Daoy (cell line): ENCODE results near the gene NDFIP1. TPM values are rescaled to one million over a fixed set of nuclear protein-coding genes. Genes with fewer than 3 reads are reported as not detected.

Experiments used
- DNase-seq: peaks from one replicate; pipeline ENCODE4 v3.0.0-alpha.2; 2015; ENCODE audit warnings: low read depth
- total RNA-seq: library from RNA; depleted of rRNA; stranded (reverse); fragments of >200 nt; shearing (Covaris generic); gene quantifications from 2 replicates; pipeline ENCODE4 v1.2.3, GENCODE V29; 2014

Gene NDFIP1
- total RNA-seq, 1 experiment from 2014 or later: 31.8 TPM

GRCh38 chr5:142119051-142119625 is 10.6 kb downstream of the NDFIP1 start:
- DNase-seq: no peak

- DNase-seq: no peak
These were observed 11.8 kb downstream of the NDFIP1 start for GRCh38 chr5:142120247-142120935.

- DNase-seq: no peak
These were observed 13.5 kb downstream of the NDFIP1 start for GRCh38 chr5:142122121-142122520.

- DNase-seq: no peak
These were observed 16.8 kb downstream of the NDFIP1 start for GRCh38 chr5:142125378-142125777.

GRCh38 chr5:142125963-142126362 is 17.4 kb downstream of the NDFIP1 start:
- DNase-seq: no peak

GRCh38 chr5:142128675-142129208 is 20.2 kb downstream of the NDFIP1 start:
- no peak for DNase-seq

GRCh38 chr5:142129446-142130066 is 21.0 kb downstream of the NDFIP1 start:
- DNase-seq: no peak

GRCh38 chr5:142131394-142131793 is 22.8 kb downstream of the NDFIP1 start:
- DNase-seq: no peak

GRCh38 chr5:142132916-142133315 is 24.3 kb downstream of the NDFIP1 start:
- no peak for DNase-seq

GRCh38 chr5:142133330-142134206 is 25.0 kb downstream of the NDFIP1 start:
- no peak for DNase-seq

GRCh38 chr5:142134331-142135010 is 25.9 kb downstream of the NDFIP1 start:
- DNase-seq: no peak

- no peak for DNase-seq
These were observed 32.9 kb downstream of the NDFIP1 start for GRCh38 chr5:142141463-142141862.

- peak; percentile 19 for DNase-seq
These were observed 35.3 kb downstream of the NDFIP1 start for GRCh38 chr5:142143878-142144277.

- DNase-seq: peak; percentile 52
These were observed 36.7 kb downstream of the NDFIP1 start for GRCh38 chr5:142145106-142145900.

GRCh38 chr5:142149363-142149762 is 40.8 kb downstream of the NDFIP1 start:
- DNase-seq: no peak

- no peak for DNase-seq
These were observed 41.9 kb downstream of the NDFIP1 start for GRCh38 chr5:142150431-142150830.

- peak; percentile 59 for DNase-seq
These were observed 43.1 kb downstream of the NDFIP1 start for GRCh38 chr5:142151436-142152383.

GRCh38 chr5:142152384-142152732 is 43.8 kb downstream of the NDFIP1 start:
- DNase-seq: no peak

- DNase-seq: no peak
These were observed 45.3 kb downstream of the NDFIP1 start for GRCh38 chr5:142153674-142154448.
